Neural crest cell (in vitro differentiated cells): ENCODE results near the gene GCK. TPM values are rescaled to one million over a fixed set of nuclear protein-coding genes. Genes with fewer than 3 reads are reported as not detected.

Source experiments
- DNase-seq: peaks from one replicate; pipeline ENCODE4 v3.0.0; 2021; ENCODE audit warnings: low read depth, mixed read lengths, low spot score
- H3K27ac Mint-ChIP-seq: one replicate; pipeline ENCODE4 v1.8.0; 2021; ENCODE audit warnings: mild to moderate bottlenecking, mixed read lengths; ENCODE audit not compliant: unreplicated experiment
- H3K27me3 Mint-ChIP-seq: 2 replicates; pipeline ENCODE4 v1.8.0; 2021; ENCODE audit warnings: low read depth, mild to moderate bottlenecking, mixed read lengths
- H3K36me3 Mint-ChIP-seq: 2 replicates; pipeline ENCODE4 v1.8.0; 2021; ENCODE audit warnings: low read depth, mild to moderate bottlenecking, mixed read lengths
- H3K4me1 Mint-ChIP-seq: 2 replicates; pipeline ENCODE4 v1.8.0; 2021; ENCODE audit warnings: mixed read lengths
- H3K4me3 Mint-ChIP-seq: one replicate; pipeline ENCODE4 v1.8.0; 2021; ENCODE audit warnings: mild to moderate bottlenecking, mixed read lengths
- H3K9me3 Mint-ChIP-seq: 2 replicates; pipeline ENCODE4 v1.8.0; 2021; ENCODE audit warnings: mixed read lengths
- total RNA-seq: library from RNA; stranded (reverse); gene quantifications from 2 replicates; pipeline ENCODE4 v1.2.1, GENCODE V29; 2021
- TF ChIP-seq, protein P1 (sequence below): fragments of 200-600 bp; sonication (generic); conservative IDR thresholded peaks from 2 replicates; pipeline ENCODE4 v1.5.0; 2021; ENCODE audit warnings: antibody characterized with exemption, mild to moderate bottlenecking

Gene GCK
- total RNA-seq, 1 donor from 2014 or later, result 0.42 TPM

DNA sequence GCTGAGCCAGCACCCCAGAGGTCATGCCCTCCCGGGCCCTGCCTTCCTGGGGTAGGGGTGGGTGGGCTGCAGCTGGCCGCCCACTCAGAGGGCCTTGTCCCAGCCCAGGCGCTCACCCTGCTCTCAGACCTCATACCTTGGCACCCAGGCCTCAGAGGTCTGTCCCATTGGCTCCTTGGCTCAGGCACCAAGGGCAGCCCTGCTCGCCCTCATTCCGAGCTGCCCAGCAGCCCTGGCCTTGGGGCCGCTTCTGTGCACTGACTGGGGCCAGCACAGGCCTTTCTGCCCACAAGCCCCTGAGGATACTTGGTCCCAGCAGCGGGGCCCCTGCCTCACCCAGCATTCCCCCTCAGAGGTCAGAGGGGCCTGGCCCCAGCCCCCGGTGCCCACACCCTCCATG is 45.8 kb upstream of the GCK start:
- TF ChIP-seq, protein P1, sequence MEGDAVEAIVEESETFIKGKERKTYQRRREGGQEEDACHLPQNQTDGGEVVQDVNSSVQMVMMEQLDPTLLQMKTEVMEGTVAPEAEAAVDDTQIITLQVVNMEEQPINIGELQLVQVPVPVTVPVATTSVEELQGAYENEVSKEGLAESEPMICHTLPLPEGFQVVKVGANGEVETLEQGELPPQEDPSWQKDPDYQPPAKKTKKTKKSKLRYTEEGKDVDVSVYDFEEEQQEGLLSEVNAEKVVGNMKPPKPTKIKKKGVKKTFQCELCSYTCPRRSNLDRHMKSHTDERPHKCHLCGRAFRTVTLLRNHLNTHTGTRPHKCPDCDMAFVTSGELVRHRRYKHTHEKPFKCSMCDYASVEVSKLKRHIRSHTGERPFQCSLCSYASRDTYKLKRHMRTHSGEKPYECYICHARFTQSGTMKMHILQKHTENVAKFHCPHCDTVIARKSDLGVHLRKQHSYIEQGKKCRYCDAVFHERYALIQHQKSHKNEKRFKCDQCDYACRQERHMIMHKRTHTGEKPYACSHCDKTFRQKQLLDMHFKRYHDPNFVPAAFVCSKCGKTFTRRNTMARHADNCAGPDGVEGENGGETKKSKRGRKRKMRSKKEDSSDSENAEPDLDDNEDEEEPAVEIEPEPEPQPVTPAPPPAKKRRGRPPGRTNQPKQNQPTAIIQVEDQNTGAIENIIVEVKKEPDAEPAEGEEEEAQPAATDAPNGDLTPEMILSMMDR, result no peak
- DNase-seq, result no peak
- no peak overlapping the region for H3K4me3 Mint-ChIP-seq

DNA sequence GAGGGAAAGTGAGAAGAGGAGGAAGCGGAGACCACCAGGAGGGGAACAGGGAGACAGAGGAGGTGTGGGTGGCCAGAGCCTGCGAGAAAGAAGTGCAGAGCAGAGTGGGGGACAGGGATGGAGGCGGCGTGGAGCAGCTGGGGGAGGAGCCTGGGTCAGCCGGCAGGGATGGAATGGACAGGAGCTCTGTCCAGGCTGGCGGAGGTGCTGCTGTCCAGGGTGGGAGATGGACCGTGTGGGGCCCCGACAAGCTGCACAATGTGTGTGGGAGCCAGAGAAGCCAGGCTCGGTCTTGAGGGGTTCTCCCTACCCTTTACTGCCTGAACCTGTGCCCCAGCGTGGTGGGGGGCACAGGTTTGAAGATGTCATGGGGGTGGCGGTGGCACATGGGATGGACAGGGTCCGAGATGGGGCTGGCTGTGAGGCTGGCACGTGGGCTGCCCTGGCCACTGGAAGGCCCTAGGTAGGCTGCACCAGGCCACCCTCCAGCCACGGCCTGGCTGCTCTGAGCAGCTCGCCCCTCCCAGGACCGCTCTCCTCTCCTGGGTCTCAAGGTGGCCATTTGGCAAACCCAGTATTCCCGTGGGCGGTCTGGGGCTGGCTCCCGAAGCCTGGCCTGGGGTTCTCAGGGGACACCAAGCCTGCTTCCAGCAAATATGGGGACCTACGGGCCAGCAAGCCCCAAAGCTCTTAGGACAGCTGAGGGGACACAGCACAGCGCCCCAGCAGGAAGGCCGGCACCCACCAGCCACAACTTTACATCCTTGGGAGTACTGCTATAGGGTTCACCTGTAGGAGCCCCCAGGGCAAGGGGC is 43.9 kb upstream of the GCK start:
- H3K27ac Mint-ChIP-seq, result no peak overlapping the region
- H3K27me3 Mint-ChIP-seq, result no peaks in the 10 kb centered on the region
- H3K36me3 Mint-ChIP-seq, result no peaks in the 10 kb centered on the region
- DNase-seq, result no peak
- TF ChIP-seq, protein P1, result no peak
- no peaks in the 10 kb centered on the region for H3K9me3 Mint-ChIP-seq
- H3K4me1 Mint-ChIP-seq, result peaks cover 5% of the 10 kb centered on the region
- H3K4me3 Mint-ChIP-seq, result no peak overlapping the region

More for the DNA sequence above, 45.8 kb upstream of the GCK start:
- Mint-ChIP-seq H3K4me1 (peaks cover 5% of the 10 kb centered on the region), H3K27ac (no peak overlapping the region), H3K27me3 (no peaks in the 10 kb centered on the region), H3K36me3 (no peaks in the 10 kb centered on the region), H3K9me3 (no peaks in the 10 kb centered on the region)

DNA sequence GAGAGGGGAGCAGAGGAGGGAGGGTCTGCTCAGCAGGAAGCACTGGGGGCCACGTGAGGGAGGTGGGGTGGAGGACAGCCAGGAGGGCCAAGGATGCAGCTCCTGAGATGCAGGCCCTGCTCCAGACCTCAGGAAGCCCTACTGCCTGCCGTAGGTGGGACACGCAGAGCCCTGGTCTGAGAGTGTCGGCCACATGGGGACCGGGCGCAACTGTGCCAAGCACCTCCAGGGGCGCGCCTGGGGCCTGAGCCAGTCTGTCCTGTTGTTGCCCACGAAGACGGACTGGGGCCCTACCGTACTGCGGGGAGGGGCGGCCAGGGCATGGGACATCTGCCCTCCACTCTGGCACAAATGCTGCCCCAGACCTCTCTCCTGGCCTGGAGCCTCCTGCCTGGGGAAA is 43.2 kb upstream of the GCK start:
- Mint-ChIP-seq H3K9me3 (no peaks in the 10 kb centered on the region), H3K27me3 (no peaks in the 10 kb centered on the region), H3K4me1 (peaks cover 5% of the 10 kb centered on the region), H3K4me3 (no peak overlapping the region), H3K36me3 (no peaks in the 10 kb centered on the region), H3K27ac (no peak overlapping the region)
- DNase-seq, result no peak
- TF ChIP-seq, protein P1, result no peak

DNA sequence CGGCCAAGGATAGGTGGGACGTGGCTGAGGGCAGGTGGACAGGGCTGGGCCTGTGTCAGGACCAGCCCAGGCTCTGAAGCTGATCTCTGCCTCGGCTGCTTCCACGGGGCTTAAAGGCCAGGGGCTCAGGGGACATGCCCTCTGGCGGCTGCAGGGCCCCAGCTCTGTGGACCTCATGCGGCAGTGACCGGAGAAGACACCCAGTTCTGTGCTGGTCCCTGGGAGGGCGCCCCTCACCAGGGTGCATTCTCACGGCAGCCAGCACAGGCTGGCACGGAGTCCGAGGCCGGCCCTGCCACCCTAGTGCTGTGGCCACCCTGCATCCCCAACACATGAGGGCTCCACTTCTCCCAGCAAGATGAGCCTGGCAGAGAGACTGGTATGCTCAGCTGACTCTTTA is 41.8 kb upstream of the GCK start:
- H3K36me3 Mint-ChIP-seq, result no peaks in the 10 kb centered on the region
- H3K27ac Mint-ChIP-seq, result no peak overlapping the region
- H3K4me1 Mint-ChIP-seq, result peaks cover under 1% of the 10 kb centered on the region
- H3K9me3 Mint-ChIP-seq, result no peaks in the 10 kb centered on the region
- no peak for DNase-seq
- no peak overlapping the region for H3K4me3 Mint-ChIP-seq
- TF ChIP-seq, protein P1, result no peak
- no peaks in the 10 kb centered on the region for H3K27me3 Mint-ChIP-seq

DNA sequence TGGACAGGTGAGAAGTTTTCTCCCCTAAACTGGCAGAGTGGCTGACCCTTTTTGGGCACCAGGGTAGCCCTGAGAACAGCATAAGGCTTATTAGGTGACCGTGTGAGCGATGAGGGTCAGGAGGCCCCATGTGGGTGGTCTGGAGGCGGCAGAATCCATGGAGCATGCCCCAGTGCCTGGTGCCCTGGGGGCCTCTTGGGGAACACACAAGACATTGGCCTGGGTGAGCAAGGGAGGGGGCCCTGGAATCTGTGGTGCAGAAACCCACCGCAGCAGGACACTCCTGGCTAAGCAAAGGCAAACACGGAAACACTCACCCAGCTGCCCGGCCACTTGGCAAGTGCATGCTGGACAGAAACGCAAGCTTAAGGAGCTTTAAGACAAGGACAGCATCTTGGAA is 41.0 kb upstream of the GCK start:
- no peak for DNase-seq
- Mint-ChIP-seq H3K27me3 (no peaks in the 10 kb centered on the region), H3K4me3 (no peak overlapping the region), H3K4me1 (no peaks in the 10 kb centered on the region), H3K9me3 (no peaks in the 10 kb centered on the region), H3K27ac (no peak overlapping the region), H3K36me3 (no peaks in the 10 kb centered on the region)
- TF ChIP-seq, protein P1, result no peak
